Esophagus muscularis mucosa (tissue), 3 donors: ENCODE data around the gene SRGAP3.

Source experiments
- POLR2AphosphoS5 ChIP-seq, 2 donors: sonication (generic); formaldehyde crosslinking; IDR thresholded peaks; one replicate each; pipeline ENCODE4 v1.6.1; 2017; ENCODE audit warnings: antibody characterized with exemption in 2 of 2
- TF ChIP-seq, protein P1 (sequence below), 3 experiments: fragments of 200-600 bp in 2 of 3; fragments of 450-650 bp in 1 of 3; sonication (generic) in 2 of 3; IDR thresholded peaks; one replicate each; pipeline ENCODE4 v1.5.1; 2017 to 2019; ENCODE audit warnings: antibody characterized with exemption in 3 of 3, mild to moderate bottlenecking in 2 of 3, moderate library complexity in 1 of 3

- TF ChIP-seq, protein P1, sequence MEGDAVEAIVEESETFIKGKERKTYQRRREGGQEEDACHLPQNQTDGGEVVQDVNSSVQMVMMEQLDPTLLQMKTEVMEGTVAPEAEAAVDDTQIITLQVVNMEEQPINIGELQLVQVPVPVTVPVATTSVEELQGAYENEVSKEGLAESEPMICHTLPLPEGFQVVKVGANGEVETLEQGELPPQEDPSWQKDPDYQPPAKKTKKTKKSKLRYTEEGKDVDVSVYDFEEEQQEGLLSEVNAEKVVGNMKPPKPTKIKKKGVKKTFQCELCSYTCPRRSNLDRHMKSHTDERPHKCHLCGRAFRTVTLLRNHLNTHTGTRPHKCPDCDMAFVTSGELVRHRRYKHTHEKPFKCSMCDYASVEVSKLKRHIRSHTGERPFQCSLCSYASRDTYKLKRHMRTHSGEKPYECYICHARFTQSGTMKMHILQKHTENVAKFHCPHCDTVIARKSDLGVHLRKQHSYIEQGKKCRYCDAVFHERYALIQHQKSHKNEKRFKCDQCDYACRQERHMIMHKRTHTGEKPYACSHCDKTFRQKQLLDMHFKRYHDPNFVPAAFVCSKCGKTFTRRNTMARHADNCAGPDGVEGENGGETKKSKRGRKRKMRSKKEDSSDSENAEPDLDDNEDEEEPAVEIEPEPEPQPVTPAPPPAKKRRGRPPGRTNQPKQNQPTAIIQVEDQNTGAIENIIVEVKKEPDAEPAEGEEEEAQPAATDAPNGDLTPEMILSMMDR (IDR thresholded peaks at IDR 0.05): no peak
- TF ChIP-seq POLR2AphosphoS5 (IDR thresholded peaks at IDR 0.05): peak; percentile 21 to 62
These were observed 221.3 kb downstream of the SRGAP3 start for GRCh38 chr3:9028134-9028533.
